GM21576 (cell line): ENCODE results near the gene SIGLEC1.

ENCODE experiments used
- ATAC-seq: cut with Tn5 transposase; IDR thresholded peaks from one replicate; pipeline ENCODE4 v1.9.1; 2021; ENCODE audit warnings: mild to moderate bottlenecking, moderate library complexity; ENCODE audit not compliant: unreplicated experiment

SIGLEC1 gene

GRCh38 chr20:3712279-3712873, at the start of gene SIGLEC1:
Gene SIGLEC1 (minus strand): TSS chr20:3712600. CDS start chr20:3707128, 5,472 bp downstream.
- ATAC-seq, result no peak

DNA sequence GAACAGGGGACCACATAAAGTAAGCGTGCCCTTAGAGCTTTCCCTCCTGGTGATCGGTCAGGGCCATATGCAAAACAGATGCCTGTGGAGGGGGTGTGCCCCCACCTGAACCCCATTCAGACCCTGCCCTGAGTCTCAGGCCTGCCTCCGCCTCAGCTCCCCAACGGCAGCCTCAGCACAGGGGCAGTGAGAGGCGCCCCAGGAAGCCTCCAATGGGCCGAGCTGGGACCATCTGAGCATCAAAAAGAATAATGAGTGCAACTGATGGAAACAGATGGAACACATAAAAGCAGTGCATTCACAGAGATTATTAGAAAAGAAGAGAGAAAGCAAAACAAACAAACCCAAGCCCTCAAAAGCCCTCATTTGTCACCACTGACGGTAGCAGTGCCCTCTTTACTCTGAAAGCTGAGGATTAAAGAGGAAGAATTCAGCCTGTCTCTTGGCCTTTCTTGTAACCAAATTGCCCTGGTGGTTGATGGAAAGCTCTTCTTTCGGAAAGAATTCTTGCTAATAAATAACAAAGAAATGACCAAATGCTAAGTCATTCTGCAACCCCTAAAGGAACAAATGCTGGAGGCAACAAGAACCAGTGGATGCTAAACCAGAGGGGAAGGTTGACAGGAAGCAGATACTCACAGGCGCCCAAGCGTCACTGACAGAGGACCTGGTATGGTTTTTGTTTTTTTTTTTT, 48.4 kb upstream of the SIGLEC1 start:
- no peak for ATAC-seq

- ATAC-seq, result no peak
Measured at GRCh38 chr20:3759884-3760283, 47.5 kb upstream of the SIGLEC1 start.

GRCh38 chr20:3759316-3759823, 47.0 kb upstream of the SIGLEC1 start:
- ATAC-seq, result no peak

GRCh38 chr20:3758566-3758965, 46.2 kb upstream of the SIGLEC1 start:
- no peak for ATAC-seq

DNA sequence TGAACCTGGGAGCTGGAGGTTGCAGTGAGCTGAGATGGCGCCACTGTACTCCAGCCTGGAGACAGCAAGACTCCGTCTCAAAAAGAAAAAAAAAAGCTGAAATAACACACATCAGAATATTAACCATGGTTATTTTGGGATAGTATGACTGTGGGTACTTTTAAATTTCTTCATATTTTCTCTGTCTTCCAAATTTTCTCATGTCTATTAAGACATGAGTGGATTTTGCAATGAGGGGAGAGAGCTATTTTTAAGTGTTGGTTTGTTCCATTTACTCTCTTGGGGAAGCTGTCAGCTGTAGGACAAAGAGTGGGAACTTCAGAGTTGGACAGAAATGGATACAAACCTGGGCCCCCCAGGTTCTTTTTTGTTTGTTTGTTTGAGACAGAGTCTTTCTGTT, 44.9 kb upstream of the SIGLEC1 start:
- no peak for ATAC-seq

GRCh38 chr20:3755814-3756480, 43.5 kb upstream of the SIGLEC1 start:
- no peak for ATAC-seq

- no peak for ATAC-seq
Measured at GRCh38 chr20:3755269-3755668, 42.9 kb upstream of the SIGLEC1 start.

GRCh38 chr20:3754276-3754630, 41.9 kb upstream of the SIGLEC1 start:
- no peak for ATAC-seq

- ATAC-seq, result no peak
Measured at GRCh38 chr20:3753501-3754275, 41.3 kb upstream of the SIGLEC1 start.

- ATAC-seq, result no peak
Measured at GRCh38 chr20:3753098-3753497, 40.7 kb upstream of the SIGLEC1 start.

DNA sequence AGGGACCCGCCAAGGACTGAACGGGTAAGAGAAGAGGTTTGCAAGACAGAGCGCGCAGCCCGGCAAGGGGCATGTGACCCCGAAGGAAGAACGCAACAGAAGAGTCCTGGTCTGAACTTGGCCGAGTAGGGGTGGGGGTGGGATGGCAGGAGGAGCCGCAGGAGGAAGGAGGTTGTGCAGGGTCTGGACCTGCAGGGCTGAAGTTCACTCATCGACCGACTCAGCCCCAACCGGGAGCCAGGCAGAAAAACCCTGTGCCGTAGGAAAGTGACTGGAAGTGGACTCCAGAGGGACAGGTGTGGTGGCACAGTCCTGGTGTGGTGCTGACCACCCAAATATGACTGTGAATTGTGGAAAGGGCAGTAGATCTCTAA, 40.0 kb upstream of the SIGLEC1 start:
- ATAC-seq, result no peak

GRCh38 chr20:3751675-3752385, 39.4 kb upstream of the SIGLEC1 start:
- ATAC-seq, result no peak

GRCh38 chr20:3751305-3751674, 38.9 kb upstream of the SIGLEC1 start:
- ATAC-seq, result no peak

DNA sequence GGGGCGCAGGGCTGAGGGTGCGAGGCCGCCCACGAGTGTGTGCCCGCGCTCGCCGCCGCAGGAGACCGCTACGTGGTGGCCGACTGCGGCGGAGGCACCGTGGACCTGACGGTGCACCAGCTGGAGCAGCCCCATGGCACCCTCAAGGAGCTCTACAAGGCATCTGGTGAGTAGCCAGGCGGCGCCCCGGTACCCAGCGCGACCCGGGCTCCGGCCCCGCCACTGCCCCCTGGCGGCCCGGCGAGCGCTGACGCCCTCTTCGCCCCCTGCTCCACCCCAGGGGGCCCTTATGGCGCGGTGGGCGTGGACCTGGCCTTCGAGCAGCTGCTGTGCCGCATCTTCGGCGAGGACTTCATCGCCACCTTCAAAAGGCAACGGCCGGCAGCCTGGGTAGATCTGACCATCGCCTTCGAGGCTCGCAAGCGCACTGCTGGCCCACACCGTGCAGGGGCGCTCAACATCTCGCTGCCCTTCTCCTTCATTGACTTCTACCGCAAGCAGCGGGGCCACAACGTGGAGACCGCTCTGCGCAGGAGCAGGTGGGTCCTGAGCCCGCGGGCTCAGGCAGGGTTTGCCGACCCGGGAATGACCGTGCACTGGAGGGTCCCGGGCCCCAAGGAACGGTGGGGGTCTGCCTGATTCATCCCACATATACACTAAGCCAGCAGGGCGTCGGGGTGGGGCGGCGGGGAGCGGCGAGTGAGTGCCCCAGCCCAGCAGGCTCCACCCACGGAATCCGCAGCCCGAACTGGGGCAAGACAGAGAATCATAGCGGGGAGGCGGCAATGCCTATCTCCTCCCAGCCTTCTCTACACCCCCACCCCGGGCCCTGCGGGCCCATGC, 37.5 kb upstream of the SIGLEC1 start:
- no peak for ATAC-seq

GRCh38 chr20:3749087-3749688, 36.8 kb upstream of the SIGLEC1 start:
- no peak for ATAC-seq

GRCh38 chr20:3748073-3748472, 35.7 kb upstream of the SIGLEC1 start:
- ATAC-seq, result no peak

GRCh38 chr20:3747471-3747870, 35.1 kb upstream of the SIGLEC1 start:
- ATAC-seq, result no peak

GRCh38 chr20:3745686-3746173, 33.3 kb upstream of the SIGLEC1 start:
- ATAC-seq, result no peak
